ENCODE measurements around the gene ARL8A. TPM values are rescaled to one million over a fixed set of nuclear protein-coding genes. Genes with fewer than 3 reads are reported as not detected.

The ARL8A gene
- total and polyA plus RNA-seq, 10 of the 15 experiments (the other 5 are each of a cell fraction or from before 2014, with no cell fraction given), result 0.34 to 49.2 (median 15.4) TPM

DNA sequence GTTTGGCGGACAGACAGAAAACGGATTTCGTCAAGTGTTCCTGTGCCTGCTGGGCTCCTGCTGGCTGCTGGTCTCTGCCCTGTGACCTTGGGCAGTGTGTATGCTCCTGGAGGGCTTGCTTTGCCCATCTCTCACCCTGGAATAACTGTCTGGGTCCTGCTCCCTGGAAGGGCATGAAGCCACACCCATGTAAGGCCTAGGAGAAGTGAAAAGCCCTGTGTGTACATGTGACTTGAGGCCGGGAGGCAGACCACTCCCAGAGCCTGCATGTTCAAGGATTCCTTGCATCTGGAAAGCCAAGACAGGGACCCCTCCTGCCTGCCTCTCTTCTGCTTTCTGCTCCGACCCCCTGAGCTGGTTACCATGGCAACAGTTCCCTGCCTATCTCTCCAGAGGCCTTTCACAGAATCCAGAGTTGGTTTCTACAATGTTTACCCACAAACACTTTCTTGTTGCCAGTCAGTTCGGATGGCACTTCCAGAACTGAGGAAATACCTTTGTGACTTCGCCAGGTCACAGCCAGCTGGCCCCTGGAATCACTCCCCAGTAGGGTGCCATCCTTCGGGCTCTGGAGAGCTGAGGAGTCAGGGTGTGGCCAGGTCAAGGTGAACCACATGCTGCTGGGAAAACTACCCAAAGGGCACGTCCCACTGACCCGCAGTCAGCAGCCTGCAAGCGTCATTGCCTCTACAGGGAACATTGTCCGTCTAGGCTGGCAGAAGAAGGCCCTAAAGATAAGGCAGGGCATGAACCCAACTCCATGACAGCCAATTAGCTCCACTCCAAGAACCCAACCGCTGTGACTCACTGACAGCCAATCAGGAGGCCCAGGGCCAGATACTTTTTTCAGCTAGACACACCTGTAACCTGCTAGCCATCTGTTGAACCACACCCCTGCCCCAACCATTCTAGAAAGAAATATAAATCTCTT is 36.5 kb downstream of the ARL8A start:
- intact Hi-C loops (cut with micrococcal nuclease; ENCODE audit: unreplicated experiment), result no loop called here
- Histone ChIP-seq H4K20me1 (ENCODE audit: control insufficient read depth, insufficient read depth) (no peaks in the 10 kb centered on the region), H3K79me2 (ENCODE audit: control insufficient read depth, insufficient read depth, low read length) (no peaks in the 10 kb centered on the region), H2AFZ (ENCODE audit: control insufficient read depth, low read depth, low read length) (no peak overlapping the region), H3K27ac (ENCODE audit: control insufficient read depth, insufficient read depth) (no peak overlapping the region), H3K4me3 (no peak overlapping the region), H3K27me3 (replicated peaks in 1 of 2; ENCODE audit: control insufficient read depth in 2 of 2, insufficient read depth in 2 of 2, low read length in 1 of 2) (no peaks in the 10 kb centered on the region), H3K4me2 (ENCODE audit: control insufficient read depth, insufficient read depth) (no peak overlapping the region), H3K4me1 (ENCODE audit: control insufficient read depth, insufficient read depth, low read length) (0 out of 2 replicates have a peak, but pooled peaks cover under 1% of the 10 kb centered on the region), H3K9ac (ENCODE audit: control insufficient read depth, insufficient read depth, low read length) (no peak overlapping the region), H3K36me3 (ENCODE audit: control insufficient read depth in 2 of 2, insufficient read depth in 2 of 2, low read length in 1 of 2) (no peaks in the 10 kb centered on the region), H3K9me3 (replicated peaks; ENCODE audit: control insufficient read depth, insufficient read depth, low read length) (no peaks in the 10 kb centered on the region)
- SMC1A ChIA-PET (ENCODE audit: uncharacterized antibody, unreplicated experiment), result interaction anchor here (1.6 kb wide), 1 partner anchor 97 kb away, joined by 4 read pairs; the partner anchor contains the start of gene ELF3
- WGBS (ENCODE audit: insufficient coverage, insufficient replicate concordance, low lambda C conversion rate, missing lambda C conversion rate), result 25% methylated on average over 13 of the region's 13 CpGs
- no TSS peak for BruUV-seq (replicated peaks)
- ATAC-seq (no peak), FAIRE-seq (no peak), DNase-seq (ENCODE audit: low read depth, low spot score) (no peak)
- RAD21 ChIA-PET (ENCODE audit: unreplicated experiment), result interaction anchor here (1.3 to 1.5 kb wide), 2 partner anchors 11 to 97 kb away, joined by 3 to 5 read pairs; partner anchors contain the start of gene ELF3
- CTCF ChIA-PET, result interaction anchor here (0.9 to 1.6 kb wide), 2 partner anchors 10 to 108 kb away, joined by 4 to 8 read pairs; no protein-coding TSS in a partner anchor
- POLR2A ChIA-PET, result no interaction called here
- in situ Hi-C loops (cut with MboI), result no loop called here
- TF ChIP-seq LARP7 (IDR thresholded peaks at IDR 0.05) (no peak), CBFB (IDR thresholded peaks at IDR 0.05; ENCODE audit: low read depth) (no peak), FOXM1 (IDR thresholded peaks at IDR 0.05; ENCODE audit: low read depth, low read length) (no peak), TCF3 (IDR thresholded peaks at IDR 0.05; ENCODE audit: borderline replicate concordance, insufficient read depth, low read depth, low read length) (no peak), MEF2A (IDR thresholded peaks at IDR 0.05; ENCODE audit: insufficient read depth, low read depth, low read length) (no peak), IRF4 (IDR thresholded peaks at IDR 0.05; ENCODE audit: low read depth, low read length) (no peak), ZNF217 (IDR thresholded peaks at IDR 0.05) (no peak), RAD51 (IDR thresholded peaks at IDR 0.05) (no peak), CHD2 (IDR thresholded peaks at IDR 0.05; ENCODE audit: borderline replicate concordance, low read depth, low read length) (no peak), MYC (IDR thresholded peaks at IDR 0.05; ENCODE audit: insufficient read depth, insufficient read length, insufficient replicate concordance, low read length, severe bottlenecking) (no peak), SUPT20H (IDR thresholded peaks at IDR 0.05; ENCODE audit: borderline replicate concordance, control insufficient read depth, low read depth, low read length) (no peak), MEF2B (IDR thresholded peaks at IDR 0.05; ENCODE audit: partially characterized antibody, poor library complexity, severe bottlenecking) (no peak), ESRRA (IDR thresholded peaks at IDR 0.05; ENCODE audit: low read length) (no peak), BCL11A (IDR thresholded peaks at IDR 0.05; ENCODE audit: low read depth, low read length) (no peak), TCF12 (IDR thresholded peaks at IDR 0.05; ENCODE audit: low read depth, low read length) (no peak)
- TF ChIP-seq, protein P1, sequence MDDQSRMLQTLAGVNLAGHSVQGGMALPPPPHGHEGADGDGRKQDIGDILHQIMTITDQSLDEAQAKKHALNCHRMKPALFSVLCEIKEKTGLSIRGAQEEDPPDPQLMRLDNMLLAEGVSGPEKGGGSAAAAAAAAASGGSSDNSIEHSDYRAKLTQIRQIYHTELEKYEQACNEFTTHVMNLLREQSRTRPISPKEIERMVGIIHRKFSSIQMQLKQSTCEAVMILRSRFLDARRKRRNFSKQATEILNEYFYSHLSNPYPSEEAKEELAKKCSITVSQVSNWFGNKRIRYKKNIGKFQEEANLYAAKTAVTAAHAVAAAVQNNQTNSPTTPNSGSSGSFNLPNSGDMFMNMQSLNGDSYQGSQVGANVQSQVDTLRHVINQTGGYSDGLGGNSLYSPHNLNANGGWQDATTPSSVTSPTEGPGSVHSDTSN (IDR thresholded peaks at IDR 0.05; ENCODE audit: insufficient replicate concordance, low read depth, low read length), result no peak
- TF ChIP-seq, protein P2, sequence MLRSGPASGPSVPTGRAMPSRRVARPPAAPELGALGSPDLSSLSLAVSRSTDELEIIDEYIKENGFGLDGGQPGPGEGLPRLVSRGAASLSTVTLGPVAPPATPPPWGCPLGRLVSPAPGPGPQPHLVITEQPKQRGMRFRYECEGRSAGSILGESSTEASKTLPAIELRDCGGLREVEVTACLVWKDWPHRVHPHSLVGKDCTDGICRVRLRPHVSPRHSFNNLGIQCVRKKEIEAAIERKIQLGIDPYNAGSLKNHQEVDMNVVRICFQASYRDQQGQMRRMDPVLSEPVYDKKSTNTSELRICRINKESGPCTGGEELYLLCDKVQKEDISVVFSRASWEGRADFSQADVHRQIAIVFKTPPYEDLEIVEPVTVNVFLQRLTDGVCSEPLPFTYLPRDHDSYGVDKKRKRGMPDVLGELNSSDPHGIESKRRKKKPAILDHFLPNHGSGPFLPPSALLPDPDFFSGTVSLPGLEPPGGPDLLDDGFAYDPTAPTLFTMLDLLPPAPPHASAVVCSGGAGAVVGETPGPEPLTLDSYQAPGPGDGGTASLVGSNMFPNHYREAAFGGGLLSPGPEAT (IDR thresholded peaks at IDR 0.05; ENCODE audit: low read depth), result no peak
- TF ChIP-seq, protein P3, sequence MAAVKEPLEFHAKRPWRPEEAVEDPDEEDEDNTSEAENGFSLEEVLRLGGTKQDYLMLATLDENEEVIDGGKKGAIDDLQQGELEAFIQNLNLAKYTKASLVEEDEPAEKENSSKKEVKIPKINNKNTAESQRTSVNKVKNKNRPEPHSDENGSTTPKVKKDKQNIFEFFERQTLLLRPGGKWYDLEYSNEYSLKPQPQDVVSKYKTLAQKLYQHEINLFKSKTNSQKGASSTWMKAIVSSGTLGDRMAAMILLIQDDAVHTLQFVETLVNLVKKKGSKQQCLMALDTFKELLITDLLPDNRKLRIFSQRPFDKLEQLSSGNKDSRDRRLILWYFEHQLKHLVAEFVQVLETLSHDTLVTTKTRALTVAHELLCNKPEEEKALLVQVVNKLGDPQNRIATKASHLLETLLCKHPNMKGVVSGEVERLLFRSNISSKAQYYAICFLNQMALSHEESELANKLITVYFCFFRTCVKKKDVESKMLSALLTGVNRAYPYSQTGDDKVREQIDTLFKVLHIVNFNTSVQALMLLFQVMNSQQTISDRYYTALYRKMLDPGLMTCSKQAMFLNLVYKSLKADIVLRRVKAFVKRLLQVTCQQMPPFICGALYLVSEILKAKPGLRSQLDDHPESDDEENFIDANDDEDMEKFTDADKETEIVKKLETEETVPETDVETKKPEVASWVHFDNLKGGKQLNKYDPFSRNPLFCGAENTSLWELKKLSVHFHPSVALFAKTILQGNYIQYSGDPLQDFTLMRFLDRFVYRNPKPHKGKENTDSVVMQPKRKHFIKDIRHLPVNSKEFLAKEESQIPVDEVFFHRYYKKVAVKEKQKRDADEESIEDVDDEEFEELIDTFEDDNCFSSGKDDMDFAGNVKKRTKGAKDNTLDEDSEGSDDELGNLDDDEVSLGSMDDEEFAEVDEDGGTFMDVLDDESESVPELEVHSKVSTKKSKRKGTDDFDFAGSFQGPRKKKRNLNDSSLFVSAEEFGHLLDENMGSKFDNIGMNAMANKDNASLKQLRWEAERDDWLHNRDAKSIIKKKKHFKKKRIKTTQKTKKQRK (IDR thresholded peaks at IDR 0.05; ENCODE audit: low read depth, low read length), result no peak

All from GM12878 (cell line).